T-helper 2 cell treated with Interferon-gamma antibody and Interleukin-4, amounts not matched to agents 5 μg/mL and 100 μg/mL, for 36 hours (primary cell): ENCODE data around the gene DGKI.
A peak's percentile ranks its signal among the peaks of the same experiment; 100 is the strongest.

Source experiments
- DNase-seq: peaks from one replicate; pipeline ENCODE4 v3.0.0; 2021; ENCODE audit warnings: low spot score
- H3K27ac Mint-ChIP-seq: one replicate; pipeline ENCODE4 v1.8.0; 2021; ENCODE audit warnings: mild to moderate bottlenecking, mixed read lengths
- H3K27me3 Mint-ChIP-seq: one replicate; pipeline ENCODE4 v1.8.0; 2021; ENCODE audit warnings: low read depth, mixed read lengths
- H3K36me3 Mint-ChIP-seq: one replicate; pipeline ENCODE4 v1.8.0; 2021; ENCODE audit warnings: low read depth, mixed read lengths
- H3K4me1 Mint-ChIP-seq: one replicate; pipeline ENCODE4 v1.8.0; 2021; ENCODE audit warnings: low read depth, mixed read lengths
- H3K4me3 Mint-ChIP-seq: one replicate; pipeline ENCODE4 v1.8.0; 2022; ENCODE audit warnings: mild to moderate bottlenecking, moderate library complexity, mixed read lengths
- H3K9me3 Mint-ChIP-seq: one replicate; pipeline ENCODE4 v1.8.0; 2021; ENCODE audit warnings: mixed read lengths

The DGKI gene

GRCh38 chr7:137657476-137658189, 189.1 kb downstream of the DGKI start:
- Mint-ChIP-seq H3K27me3 (peaks cover 7% of the 10 kb centered on the region), H3K9me3 (no peaks in the 10 kb centered on the region), H3K4me1 (peaks cover 2% of the 10 kb centered on the region), H3K27ac (no peak overlapping the region), H3K36me3 (no peaks in the 10 kb centered on the region), H3K4me3 (no peak overlapping the region)
- no peak for DNase-seq

- no peak for DNase-seq
- Mint-ChIP-seq H3K27me3 (peaks cover 7% of the 10 kb centered on the region), H3K36me3 (no peaks in the 10 kb centered on the region), H3K9me3 (no peaks in the 10 kb centered on the region), H3K4me1 (peaks cover 2% of the 10 kb centered on the region), H3K4me3 (no peak overlapping the region), H3K27ac (no peak overlapping the region)
Measured at GRCh38 chr7:137656850-137657232, 189.9 kb downstream of the DGKI start.

- Mint-ChIP-seq H3K4me3 (no peak overlapping the region), H3K36me3 (no peaks in the 10 kb centered on the region), H3K9me3 (no peaks in the 10 kb centered on the region), H3K27me3 (peaks cover 7% of the 10 kb centered on the region), H3K4me1 (peaks cover 2% of the 10 kb centered on the region), H3K27ac (no peak overlapping the region)
- peak; percentile 32 for DNase-seq
Measured at GRCh38 chr7:137656227-137656849, 190.4 kb downstream of the DGKI start.

GRCh38 chr7:137655804-137656203, 191.0 kb downstream of the DGKI start:
- no peak overlapping the region for H3K4me3 Mint-ChIP-seq

GRCh38 chr7:137652721-137653120, 194.1 kb downstream of the DGKI start:
- H3K36me3 Mint-ChIP-seq = no peaks in the 10 kb centered on the region

More at GRCh38 chr7:137655804-137656203, 191.0 kb downstream of the DGKI start:
- Mint-ChIP-seq H3K27me3 (peaks cover 7% of the 10 kb centered on the region), H3K4me1 (peaks cover 2% of the 10 kb centered on the region), H3K9me3 (no peaks in the 10 kb centered on the region), H3K36me3 (no peaks in the 10 kb centered on the region), H3K27ac (no peak overlapping the region)
- no peak for DNase-seq

GRCh38 chr7:137647905-137648565, 198.7 kb downstream of the DGKI start:
- Mint-ChIP-seq H3K9me3 (no peaks in the 10 kb centered on the region), H3K36me3 (no peaks in the 10 kb centered on the region), H3K27ac (no peak overlapping the region), H3K4me1 (no peaks in the 10 kb centered on the region), H3K27me3 (peaks cover 1% of the 10 kb centered on the region), H3K4me3 (no peak overlapping the region)
- DNase-seq = no peak

More at GRCh38 chr7:137652721-137653120, 194.1 kb downstream of the DGKI start:
- no peak for DNase-seq
- Mint-ChIP-seq H3K27me3 (peaks cover 3% of the 10 kb centered on the region), H3K4me3 (no peak overlapping the region), H3K4me1 (peaks cover 2% of the 10 kb centered on the region), H3K27ac (no peak overlapping the region), H3K9me3 (no peaks in the 10 kb centered on the region)

- Mint-ChIP-seq H3K36me3 (no peaks in the 10 kb centered on the region), H3K27ac (no peak overlapping the region), H3K4me3 (no peak overlapping the region), H3K27me3 (no peaks in the 10 kb centered on the region), H3K4me1 (no peaks in the 10 kb centered on the region), H3K9me3 (no peaks in the 10 kb centered on the region)
- no peak for DNase-seq
Measured at GRCh38 chr7:137642472-137642871, 204.3 kb downstream of the DGKI start.

- no peak for DNase-seq
- no peaks in the 10 kb centered on the region for H3K9me3 Mint-ChIP-seq
- no peak overlapping the region for H3K4me3 Mint-ChIP-seq
- no peaks in the 10 kb centered on the region for H3K27me3 Mint-ChIP-seq
- H3K4me1 Mint-ChIP-seq = no peaks in the 10 kb centered on the region
- H3K27ac Mint-ChIP-seq = no peak overlapping the region
- H3K36me3 Mint-ChIP-seq = no peaks in the 10 kb centered on the region
Measured at GRCh38 chr7:137642031-137642430, 204.7 kb downstream of the DGKI start.

- no peak overlapping the region for H3K4me3 Mint-ChIP-seq
- DNase-seq = no peak
- H3K27ac Mint-ChIP-seq = no peak overlapping the region
- H3K27me3 Mint-ChIP-seq = peaks cover 2% of the 10 kb centered on the region
- H3K4me1 Mint-ChIP-seq = no peaks in the 10 kb centered on the region
- H3K36me3 Mint-ChIP-seq = no peaks in the 10 kb centered on the region
- H3K9me3 Mint-ChIP-seq = no peaks in the 10 kb centered on the region
Measured at GRCh38 chr7:137636376-137636775, 210.4 kb downstream of the DGKI start.

- no peaks in the 10 kb centered on the region for H3K4me1 Mint-ChIP-seq
- DNase-seq = no peak
- no peaks in the 10 kb centered on the region for H3K9me3 Mint-ChIP-seq
- no peaks in the 10 kb centered on the region for H3K36me3 Mint-ChIP-seq
- H3K27me3 Mint-ChIP-seq = peaks cover 6% of the 10 kb centered on the region
- no peak overlapping the region for H3K27ac Mint-ChIP-seq
- no peak overlapping the region for H3K4me3 Mint-ChIP-seq
Measured at GRCh38 chr7:137635874-137636273, 210.9 kb downstream of the DGKI start.

GRCh38 chr7:137635132-137635531, 211.6 kb downstream of the DGKI start:
- Mint-ChIP-seq H3K4me3 (no peak overlapping the region), H3K27ac (no peak overlapping the region), H3K36me3 (no peaks in the 10 kb centered on the region), H3K4me1 (no peaks in the 10 kb centered on the region), H3K27me3 (peaks cover 6% of the 10 kb centered on the region), H3K9me3 (no peaks in the 10 kb centered on the region)
- no peak for DNase-seq

- H3K36me3 Mint-ChIP-seq = no peaks in the 10 kb centered on the region
- no peaks in the 10 kb centered on the region for H3K9me3 Mint-ChIP-seq
- H3K4me3 Mint-ChIP-seq = no peak overlapping the region
- peaks cover 6% of the 10 kb centered on the region for H3K27me3 Mint-ChIP-seq
- H3K27ac Mint-ChIP-seq = no peak overlapping the region
- no peak for DNase-seq
- H3K4me1 Mint-ChIP-seq = no peaks in the 10 kb centered on the region
Measured at GRCh38 chr7:137634356-137634755, 212.4 kb downstream of the DGKI start.

- Mint-ChIP-seq H3K4me1 (no peaks in the 10 kb centered on the region), H3K4me3 (no peak overlapping the region), H3K9me3 (no peaks in the 10 kb centered on the region), H3K36me3 (no peaks in the 10 kb centered on the region), H3K27me3 (peaks cover 7% of the 10 kb centered on the region), H3K27ac (no peak overlapping the region)
- DNase-seq = no peak
Measured at GRCh38 chr7:137633133-137633532, 213.6 kb downstream of the DGKI start.

- H3K36me3 Mint-ChIP-seq = no peaks in the 10 kb centered on the region
- no peaks in the 10 kb centered on the region for H3K4me1 Mint-ChIP-seq
- peaks cover 7% of the 10 kb centered on the region for H3K27me3 Mint-ChIP-seq
Measured at GRCh38 chr7:137628216-137628615, 218.6 kb downstream of the DGKI start.

More at GRCh38 chr7:137628216-137628615, 218.6 kb downstream of the DGKI start:
- Mint-ChIP-seq H3K27ac (no peak overlapping the region), H3K4me3 (no peak overlapping the region), H3K9me3 (no peaks in the 10 kb centered on the region)
- DNase-seq = no peak
